Measurements from ENCODE around the gene ACACA.

ACACA gene

DNA sequence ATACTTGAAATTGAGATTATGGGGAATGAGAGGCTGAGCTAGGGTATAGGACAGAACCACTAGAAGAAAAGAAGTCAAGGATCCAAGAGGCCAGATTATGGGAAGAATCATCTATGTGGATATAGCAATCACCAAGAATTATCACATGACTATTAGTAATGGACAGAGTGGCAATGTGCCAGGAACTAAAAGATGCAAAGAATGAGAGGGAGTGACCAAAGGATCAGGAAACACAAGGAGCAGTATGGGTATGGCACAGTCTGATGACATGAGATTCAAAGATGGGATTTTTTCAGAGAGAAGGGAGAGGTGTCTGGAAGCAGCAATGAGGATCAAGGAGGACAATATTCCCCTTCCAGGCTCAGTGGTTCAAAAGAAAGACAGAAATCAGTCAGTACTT, 245.7 kb downstream of the ACACA start:
- H3K36me3 ChIP-seq (ENCODE audit: control insufficient read depth, low read length): peaks cover 66% of the 10 kb centered on the region
- no peaks in the 10 kb centered on the region; the same call in 1 of the 2 replicates for H4K20me1 ChIP-seq (ENCODE audit: control insufficient read depth, insufficient read depth, low read depth, low read length)
- no peak overlapping the region for H3K4me2 ChIP-seq (ENCODE audit: low read length)
- H3K27ac ChIP-seq (ENCODE audit: low read depth, low read length): no peak overlapping the region
- no peaks in the 10 kb centered on the region for H3K79me2 ChIP-seq (ENCODE audit: control insufficient read depth, low read length)
- TF ChIP-seq, protein P1, sequence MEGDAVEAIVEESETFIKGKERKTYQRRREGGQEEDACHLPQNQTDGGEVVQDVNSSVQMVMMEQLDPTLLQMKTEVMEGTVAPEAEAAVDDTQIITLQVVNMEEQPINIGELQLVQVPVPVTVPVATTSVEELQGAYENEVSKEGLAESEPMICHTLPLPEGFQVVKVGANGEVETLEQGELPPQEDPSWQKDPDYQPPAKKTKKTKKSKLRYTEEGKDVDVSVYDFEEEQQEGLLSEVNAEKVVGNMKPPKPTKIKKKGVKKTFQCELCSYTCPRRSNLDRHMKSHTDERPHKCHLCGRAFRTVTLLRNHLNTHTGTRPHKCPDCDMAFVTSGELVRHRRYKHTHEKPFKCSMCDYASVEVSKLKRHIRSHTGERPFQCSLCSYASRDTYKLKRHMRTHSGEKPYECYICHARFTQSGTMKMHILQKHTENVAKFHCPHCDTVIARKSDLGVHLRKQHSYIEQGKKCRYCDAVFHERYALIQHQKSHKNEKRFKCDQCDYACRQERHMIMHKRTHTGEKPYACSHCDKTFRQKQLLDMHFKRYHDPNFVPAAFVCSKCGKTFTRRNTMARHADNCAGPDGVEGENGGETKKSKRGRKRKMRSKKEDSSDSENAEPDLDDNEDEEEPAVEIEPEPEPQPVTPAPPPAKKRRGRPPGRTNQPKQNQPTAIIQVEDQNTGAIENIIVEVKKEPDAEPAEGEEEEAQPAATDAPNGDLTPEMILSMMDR (IDR thresholded peaks at IDR 0.05; ENCODE audit: low read depth, low read length, poor library complexity, severe bottlenecking): no peak
- no peak for TF ChIP-seq EZH2phosphoT487 (IDR thresholded peaks at IDR 0.05; ENCODE audit: borderline replicate concordance, low read length)
- no peaks in the 10 kb centered on the region for H3K27me3 ChIP-seq (ENCODE audit: control insufficient read depth, low read length)
- no peaks in the 10 kb centered on the region for H3K9me3 ChIP-seq (ENCODE audit: control insufficient read depth, insufficient read depth, low read length)
- H3K4me3 ChIP-seq (ENCODE audit: low read length): no peak overlapping the region
- no peaks in the 10 kb centered on the region for H3K9me2 ChIP-seq (replicated peaks; ENCODE audit: control insufficient read depth, low read length)
- H3F3A ChIP-seq (ENCODE audit: control insufficient read depth, insufficient read depth): peaks cover 3% of the 10 kb centered on the region; the same call in 1 of the 2 replicates
- no peaks in the 10 kb centered on the region for H3K4me1 ChIP-seq (ENCODE audit: control insufficient read depth, low read length)

DNA sequence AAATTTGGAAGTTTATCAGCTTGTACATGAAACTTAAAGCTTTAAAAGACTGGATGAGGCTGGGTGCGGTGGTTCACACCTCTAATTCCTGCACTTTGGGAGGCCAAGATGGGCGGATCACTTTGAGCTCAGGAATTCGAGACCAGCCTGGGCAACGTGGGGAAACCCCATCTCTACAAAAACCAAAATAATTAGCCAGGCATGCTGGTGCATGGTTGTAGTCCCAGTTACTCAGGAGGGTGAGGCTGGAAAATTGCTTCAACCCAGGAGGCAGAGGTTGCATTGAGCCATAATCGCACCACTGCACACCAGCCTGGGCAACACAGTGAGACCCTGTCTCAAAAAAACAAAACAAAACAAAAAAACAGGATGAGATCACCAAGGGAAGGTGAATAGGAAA, 248.3 kb downstream of the ACACA start:
- H3K27me3 ChIP-seq (ENCODE audit: control insufficient read depth, low read length): no peaks in the 10 kb centered on the region
- H3K36me3 ChIP-seq (ENCODE audit: control insufficient read depth, low read length): peaks cover 68% of the 10 kb centered on the region
- no peaks in the 10 kb centered on the region for H3K4me1 ChIP-seq (ENCODE audit: control insufficient read depth, low read length)
- peaks cover 11% of the 10 kb centered on the region; the same call in 1 of the 2 replicates for H3F3A ChIP-seq (ENCODE audit: control insufficient read depth, insufficient read depth)
- H4K20me1 ChIP-seq (ENCODE audit: control insufficient read depth, insufficient read depth, low read depth, low read length): no peaks in the 10 kb centered on the region
- H3K79me2 ChIP-seq (ENCODE audit: control insufficient read depth, low read length): no peaks in the 10 kb centered on the region
- no peak overlapping the region for H3K27ac ChIP-seq (ENCODE audit: low read depth, low read length)
- no peaks in the 10 kb centered on the region for H3K9me2 ChIP-seq (replicated peaks; ENCODE audit: control insufficient read depth, low read length)
- H3K9me3 ChIP-seq (ENCODE audit: control insufficient read depth, insufficient read depth, low read length): no peaks in the 10 kb centered on the region
- no peak overlapping the region for H3K4me3 ChIP-seq (ENCODE audit: low read length)
- H3K4me2 ChIP-seq (ENCODE audit: low read length): no peak overlapping the region
- TF ChIP-seq EZH2phosphoT487 (IDR thresholded peaks at IDR 0.05; ENCODE audit: borderline replicate concordance, low read length): no peak
- TF ChIP-seq, protein P1 (IDR thresholded peaks at IDR 0.05; ENCODE audit: low read depth, low read length, poor library complexity, severe bottlenecking): no peak

DNA sequence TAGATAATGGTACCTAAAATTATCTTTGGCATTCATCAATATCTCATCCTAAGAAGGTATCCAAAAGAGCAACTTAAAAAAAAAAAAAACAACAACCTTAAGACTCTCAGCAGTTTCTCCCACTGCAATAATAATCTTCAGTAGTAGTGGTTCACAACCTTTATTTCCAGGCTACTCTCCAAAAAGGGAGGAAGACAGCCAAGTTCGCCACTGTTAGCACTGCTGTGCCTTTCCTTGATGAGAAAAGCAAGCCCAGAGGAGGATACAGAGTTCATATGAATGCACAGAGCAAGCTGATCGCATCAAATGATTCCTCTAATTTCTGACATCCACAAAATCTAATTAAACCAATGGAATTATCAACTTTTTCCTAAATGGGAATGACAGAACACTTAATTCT, 258.5 kb downstream of the ACACA start:
- H3K4me2 ChIP-seq (ENCODE audit: low read length): peak overlapping the region; percentile 89
- no peaks in the 10 kb centered on the region for H3K27me3 ChIP-seq (ENCODE audit: control insufficient read depth, low read length)
- no peaks in the 10 kb centered on the region; the same call in 1 of the 2 replicates for H3K79me2 ChIP-seq (ENCODE audit: control insufficient read depth, low read length)
- 0 out of 2 replicates have a peak overlapping the region, but pooled peaks have one; percentile 13 for H3K4me3 ChIP-seq (ENCODE audit: low read length)
- no peak for TF ChIP-seq EZH2phosphoT487 (IDR thresholded peaks at IDR 0.05; ENCODE audit: borderline replicate concordance, low read length)
- TF ChIP-seq, protein P1 (IDR thresholded peaks at IDR 0.05; ENCODE audit: low read depth, low read length, poor library complexity, severe bottlenecking): no peak
- no peaks in the 10 kb centered on the region for H3K9me3 ChIP-seq (ENCODE audit: control insufficient read depth, insufficient read depth, low read length)
- H3K36me3 ChIP-seq (ENCODE audit: control insufficient read depth, low read length): peaks cover 67% of the 10 kb centered on the region
- peaks cover 38% of the 10 kb centered on the region for H3K4me1 ChIP-seq (ENCODE audit: control insufficient read depth, low read length)
- no peaks in the 10 kb centered on the region for H4K20me1 ChIP-seq (ENCODE audit: control insufficient read depth, insufficient read depth, low read depth, low read length)
- H3F3A ChIP-seq (ENCODE audit: control insufficient read depth, insufficient read depth): peaks cover 30% of the 10 kb centered on the region
- peak overlapping the region; percentile 91 for H3K27ac ChIP-seq (ENCODE audit: low read depth, low read length)
- H3K9me2 ChIP-seq (replicated peaks; ENCODE audit: control insufficient read depth, low read length): no peaks in the 10 kb centered on the region

Measured in DOHH2 (cell line).